ENCODE data around the gene HOXB1.

HOXB1 gene

GRCh38 chr17:48494335-48494734, 36.5 kb downstream of the HOXB1 start:
- FAIRE-seq (no peak), DNase-seq (ENCODE audit: insufficient read length) (no peak)
- TF ChIP-seq POLR2AphosphoS5 (IDR thresholded peaks at IDR 0.05; ENCODE audit: low read depth, low read length), result no peak
- TF ChIP-seq POLR2A (IDR thresholded peaks at IDR 0.05; ENCODE audit: low read depth, low read length), result no peak
- TF ChIP-seq TAF1 (IDR thresholded peaks at IDR 0.05; ENCODE audit: borderline replicate concordance, low read depth, low read length), result no peak

- no peak for TF ChIP-seq POLR2AphosphoS5 (IDR thresholded peaks at IDR 0.05; ENCODE audit: low read depth, low read length)
- no peak for TF ChIP-seq TAF1 (IDR thresholded peaks at IDR 0.05; ENCODE audit: borderline replicate concordance, low read depth, low read length)
- TF ChIP-seq POLR2A (IDR thresholded peaks at IDR 0.05; ENCODE audit: low read depth, low read length), result no peak
- FAIRE-seq (peak; percentile 92), DNase-seq (ENCODE audit: insufficient read length) (peak; percentile 79)
These were observed 38.2 kb downstream of the HOXB1 start for GRCh38 chr17:48492401-48493298.

GRCh38 chr17:48491527-48492273, 39.1 kb downstream of the HOXB1 start:
- DNase-seq (ENCODE audit: insufficient read length) (no peak), FAIRE-seq (peak; percentile 46)
- no peak for TF ChIP-seq POLR2AphosphoS5 (IDR thresholded peaks at IDR 0.05; ENCODE audit: low read depth, low read length)
- TF ChIP-seq POLR2A (IDR thresholded peaks at IDR 0.05; ENCODE audit: low read depth, low read length), result no peak
- no peak for TF ChIP-seq TAF1 (IDR thresholded peaks at IDR 0.05; ENCODE audit: borderline replicate concordance, low read depth, low read length)

GRCh38 chr17:48490451-48490892, 40.3 kb downstream of the HOXB1 start:
- no peak for DNase-seq (ENCODE audit: insufficient read length)
- no peak for FAIRE-seq
- TF ChIP-seq POLR2AphosphoS5 (IDR thresholded peaks at IDR 0.05; ENCODE audit: low read depth, low read length) (no peak), POLR2A (IDR thresholded peaks at IDR 0.05; ENCODE audit: low read depth, low read length) (no peak), TAF1 (IDR thresholded peaks at IDR 0.05; ENCODE audit: borderline replicate concordance, low read depth, low read length) (no peak)

GRCh38 chr17:48489781-48490180, 41.0 kb downstream of the HOXB1 start:
- no peak for FAIRE-seq
- TF ChIP-seq TAF1 (IDR thresholded peaks at IDR 0.05; ENCODE audit: borderline replicate concordance, low read depth, low read length) (no peak), POLR2A (IDR thresholded peaks at IDR 0.05; ENCODE audit: low read depth, low read length) (no peak), POLR2AphosphoS5 (IDR thresholded peaks at IDR 0.05; ENCODE audit: low read depth, low read length) (no peak)
- DNase-seq (ENCODE audit: insufficient read length), result no peak

- TF ChIP-seq POLR2AphosphoS5 (IDR thresholded peaks at IDR 0.05; ENCODE audit: low read depth, low read length) (no peak), POLR2A (IDR thresholded peaks at IDR 0.05; ENCODE audit: low read depth, low read length) (no peak), TAF1 (IDR thresholded peaks at IDR 0.05; ENCODE audit: borderline replicate concordance, low read depth, low read length) (no peak)
- FAIRE-seq (peak; percentile 81), DNase-seq (ENCODE audit: insufficient read length) (no peak)
These were observed 42.2 kb downstream of the HOXB1 start for GRCh38 chr17:48488548-48489106.

- FAIRE-seq, result no peak
- TF ChIP-seq POLR2A (IDR thresholded peaks at IDR 0.05; ENCODE audit: low read depth, low read length) (no peak), TAF1 (IDR thresholded peaks at IDR 0.05; ENCODE audit: borderline replicate concordance, low read depth, low read length) (no peak), POLR2AphosphoS5 (IDR thresholded peaks at IDR 0.05; ENCODE audit: low read depth, low read length) (no peak)
- no peak for DNase-seq (ENCODE audit: insufficient read length)
These were observed 43.6 kb downstream of the HOXB1 start for GRCh38 chr17:48487221-48487620.

- no peak for FAIRE-seq
- TF ChIP-seq TAF1 (IDR thresholded peaks at IDR 0.05; ENCODE audit: borderline replicate concordance, low read depth, low read length) (no peak), POLR2AphosphoS5 (IDR thresholded peaks at IDR 0.05; ENCODE audit: low read depth, low read length) (no peak), POLR2A (IDR thresholded peaks at IDR 0.05; ENCODE audit: low read depth, low read length) (no peak)
- DNase-seq (ENCODE audit: insufficient read length), result no peak
These were observed 44.3 kb downstream of the HOXB1 start for GRCh38 chr17:48486557-48486956.

GRCh38 chr17:48484850-48485249, 46.0 kb downstream of the HOXB1 start:
- FAIRE-seq (no peak), DNase-seq (ENCODE audit: insufficient read length) (no peak)
- no peak for TF ChIP-seq POLR2A (IDR thresholded peaks at IDR 0.05; ENCODE audit: low read depth, low read length)
- TF ChIP-seq POLR2AphosphoS5 (IDR thresholded peaks at IDR 0.05; ENCODE audit: low read depth, low read length), result no peak
- TF ChIP-seq TAF1 (IDR thresholded peaks at IDR 0.05; ENCODE audit: borderline replicate concordance, low read depth, low read length), result no peak

GRCh38 chr17:48484256-48484655, 46.6 kb downstream of the HOXB1 start:
- no peak for FAIRE-seq
- no peak for DNase-seq (ENCODE audit: insufficient read length)
- TF ChIP-seq TAF1 (IDR thresholded peaks at IDR 0.05; ENCODE audit: borderline replicate concordance, low read depth, low read length) (no peak), POLR2AphosphoS5 (IDR thresholded peaks at IDR 0.05; ENCODE audit: low read depth, low read length) (no peak)

- peak; percentile 46 for FAIRE-seq
- TF ChIP-seq POLR2AphosphoS5 (IDR thresholded peaks at IDR 0.05; ENCODE audit: low read depth, low read length) (no peak), POLR2A (IDR thresholded peaks at IDR 0.05; ENCODE audit: low read depth, low read length) (no peak), TAF1 (IDR thresholded peaks at IDR 0.05; ENCODE audit: borderline replicate concordance, low read depth, low read length) (no peak)
- no peak for DNase-seq (ENCODE audit: insufficient read length)
These were observed 47.2 kb downstream of the HOXB1 start for GRCh38 chr17:48483471-48484131.

Data from GM12892 (cell line).